Gastroesophageal sphincter (tissue), 4 donors: ENCODE measurements around the gene SLC35F4. TPM values are rescaled to one million over a fixed set of nuclear protein-coding genes. Genes with fewer than 3 reads are reported as not detected.

Experiments
- ATAC-seq: fragments of 150-250 bp; one replicate; pipeline ENCODE4 v1.9.1; 2016; ENCODE audit warnings: mild to moderate bottlenecking, moderate library complexity
- H3K27ac ChIP-seq, 4 donors: fragments of 200-600 bp; sonication (generic) in 3 of 4; 1 replicate in 3 of 4; 2 replicates in 1 of 4; pipeline ENCODE4 v1.5.1; 2016 to 2019
- H3K27me3 ChIP-seq: fragments of 200-600 bp; sonication (generic); one replicate; pipeline ENCODE4 v1.5.1; 2019
- H3K36me3 ChIP-seq, 2 donors: fragments of 200-600 bp; sonication (generic); one replicate each; pipeline ENCODE4 v1.5.1; 2019; ENCODE audit warnings: control low read depth in 1 of 2
- H3K4me1 ChIP-seq, 3 donors: fragments of 200-600 bp; sonication (generic); 1 replicate in 2 of 3; 2 replicates in 1 of 3; pipeline ENCODE4 v1.5.1; 2016 to 2019; ENCODE audit warnings: control low read depth in 2 of 3
- H3K4me3 ChIP-seq, 2 donors: fragments of 200-600 bp; sonication (generic); one replicate each; pipeline ENCODE4 v1.5.1; 2019; ENCODE audit warnings: mild to moderate bottlenecking in 1 of 2, moderate library complexity in 1 of 2
- H3K9me3 ChIP-seq, 3 donors: fragments of 200-600 bp; sonication (generic); one replicate each; pipeline ENCODE4 v1.5.1; 2017 to 2019; ENCODE audit warnings: control low read depth in 2 of 3
- CTCF ChIP-seq, 4 experiments: fragments of 200-600 bp in 2 of 4; fragments of 450-650 bp in 2 of 4; sonication (generic) in 1 of 4; IDR thresholded peaks; one replicate each; pipeline ENCODE4 v1.5.1; 2017 to 2019; ENCODE audit warnings: antibody characterized with exemption in 4 of 4, mild to moderate bottlenecking in 2 of 4, moderate library complexity in 2 of 4
- EP300 ChIP-seq: sonication (generic); formaldehyde crosslinking; IDR thresholded peaks from one replicate; pipeline ENCODE4 v1.6.1; 2017; ENCODE audit warnings: antibody characterized with exemption, mild to moderate bottlenecking
- POLR2A ChIP-seq, 2 donors: fragments of 450-650 bp; IDR thresholded peaks; one replicate each; pipeline ENCODE4 v1.6.1; 2017; ENCODE audit warnings: antibody characterized with exemption in 2 of 2, mild to moderate bottlenecking in 2 of 2, moderate library complexity in 1 of 2
- POLR2AphosphoS5 ChIP-seq: sonication (generic); formaldehyde crosslinking; IDR thresholded peaks from one replicate; pipeline ENCODE4 v1.6.1; 2017; ENCODE audit warnings: antibody characterized with exemption
- WGBS, 2 donors: methylation state at CpG; one replicate each; pipeline ENCODE4 v1.1.5; 2018; ENCODE audit warnings: low coverage in 1 of 2; 5-methylcytosine and 5-hydroxymethylcytosine counted together
- total RNA-seq, 4 donors: library from RNA; depleted of rRNA; stranded (reverse); fragments of >200 nt; gene quantifications; one replicate each; pipeline ENCODE4 v1.1.0, GENCODE V29; 2016

SLC35F4 gene
- total RNA-seq, 4 donors from 2014 or later, result not detected

- WGBS, 2 donors, result 40 to 100% methylated on average over 1 to 5 of the region's 5 CpGs
- TF ChIP-seq POLR2A (IDR thresholded peaks at IDR 0.05) (no peak), POLR2AphosphoS5 (no peak), EP300 (no peak), CTCF (IDR thresholded peaks at IDR 0.05) (no peak)
- Histone ChIP-seq H3K4me3 (no peak overlapping the region), H3K27ac (no peak overlapping the region), H3K36me3 (no peaks in the 10 kb centered on the region), H3K27me3 (no peaks in the 10 kb centered on the region), H3K4me1 (no peaks in the 10 kb centered on the region), H3K9me3 (no peaks in the 10 kb centered on the region)
- no peak for ATAC-seq
These were observed 31.4 kb upstream of the SLC35F4 start for GRCh38 chr14:57897144-57897748.

DNA sequence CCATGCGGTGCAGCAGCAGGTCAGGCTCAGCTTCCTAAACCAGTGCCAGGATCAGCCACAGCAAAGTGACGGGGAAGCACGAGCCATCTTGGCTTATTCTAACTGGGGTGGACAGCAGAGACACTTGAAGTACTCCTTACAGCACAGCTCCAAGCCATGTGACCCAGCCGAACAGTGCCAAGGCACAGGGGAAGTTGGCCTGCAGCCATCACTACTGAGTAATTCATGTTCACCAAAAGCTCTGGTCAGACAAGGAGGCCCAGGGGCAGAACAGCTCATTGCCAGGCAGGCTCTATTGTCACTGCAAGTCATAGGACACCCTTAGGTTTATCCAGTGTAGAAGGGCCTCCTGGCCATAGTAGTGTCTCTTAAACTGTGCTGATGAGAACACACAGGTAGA lies 23.4 kb upstream of the SLC35F4 start:
- H3K4me3 ChIP-seq, result no peak overlapping the region
- TF ChIP-seq CTCF (IDR thresholded peaks at IDR 0.05) (no peak), POLR2A (IDR thresholded peaks at IDR 0.05) (no peak), POLR2AphosphoS5 (no peak), EP300 (no peak)
- peak; percentile 31 for ATAC-seq
- no peaks in the 10 kb centered on the region for H3K36me3 ChIP-seq
- no peak overlapping the region for H3K27ac ChIP-seq
- no peaks in the 10 kb centered on the region for H3K27me3 ChIP-seq
- H3K9me3 ChIP-seq, result no peaks in the 10 kb centered on the region
- 24 to 37% methylated on average over 2 to 4 of the region's 4 CpGs for WGBS, 2 donors
- no peaks in the 10 kb centered on the region for H3K4me1 ChIP-seq

DNA sequence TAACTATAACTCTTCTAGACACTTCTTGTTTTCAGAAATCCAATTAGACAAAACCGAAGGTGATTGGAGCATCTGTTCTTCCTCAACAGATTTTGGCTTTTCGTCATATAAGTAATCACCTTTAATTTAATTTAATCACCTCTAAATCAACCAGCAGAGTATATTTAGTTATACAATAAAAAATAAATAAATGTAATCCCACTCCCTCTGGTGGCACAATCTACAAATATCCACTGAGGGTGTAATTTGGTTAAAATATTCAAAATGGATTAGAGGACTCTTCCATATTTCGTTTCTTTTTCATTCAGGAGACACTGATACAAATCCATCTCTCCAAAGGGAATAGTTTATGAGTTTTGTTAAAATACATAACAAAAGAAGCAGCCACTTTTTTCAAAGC lies 18.3 kb upstream of the SLC35F4 start:
- WGBS, 2 donors, result 43 to 57% methylated on average over 3 of the region's 3 CpGs
- no peaks in the 10 kb centered on the region for H3K36me3 ChIP-seq
- no peak overlapping the region for H3K27ac ChIP-seq
- no peaks in the 10 kb centered on the region for H3K4me1 ChIP-seq
- no peaks in the 10 kb centered on the region for H3K9me3 ChIP-seq
- no peak overlapping the region for H3K4me3 ChIP-seq
- peaks cover 4% of the 10 kb centered on the region for H3K27me3 ChIP-seq
- ATAC-seq, result no peak
- no peak for TF ChIP-seq POLR2AphosphoS5
- no peak for TF ChIP-seq EP300
- no peak for TF ChIP-seq POLR2A (IDR thresholded peaks at IDR 0.05)
- TF ChIP-seq CTCF (IDR thresholded peaks at IDR 0.05), result no peak

DNA sequence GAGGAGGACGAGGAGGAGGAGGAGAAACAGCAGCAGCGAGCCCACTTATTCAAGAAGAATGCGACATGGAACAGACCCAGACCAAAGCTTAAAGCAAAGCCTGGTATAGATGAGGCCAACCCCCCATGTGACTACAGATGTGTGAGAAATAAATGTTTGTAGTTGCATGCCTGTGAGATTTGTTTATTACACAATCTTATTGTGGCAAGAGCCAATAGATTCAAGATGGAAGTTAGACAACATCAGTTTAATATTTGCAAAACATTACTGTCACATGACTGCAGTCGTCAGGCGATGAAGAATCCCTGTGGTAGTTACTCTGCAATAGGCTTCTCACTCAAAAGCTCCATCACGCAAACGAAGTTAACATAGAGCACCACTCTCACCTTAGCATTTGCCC lies 17.2 kb upstream of the SLC35F4 start:
- H3K27ac ChIP-seq, result no peak overlapping the region
- H3K9me3 ChIP-seq, result no peaks in the 10 kb centered on the region
- peaks cover 4% of the 10 kb centered on the region for H3K27me3 ChIP-seq
- no peak overlapping the region for H3K4me3 ChIP-seq
- H3K4me1 ChIP-seq, result no peaks in the 10 kb centered on the region
- no peak for TF ChIP-seq POLR2AphosphoS5
- no peak for TF ChIP-seq POLR2A (IDR thresholded peaks at IDR 0.05)
- TF ChIP-seq CTCF (IDR thresholded peaks at IDR 0.05), result no peak
- no peak for TF ChIP-seq EP300
- no peaks in the 10 kb centered on the region for H3K36me3 ChIP-seq
- no peak for ATAC-seq
- WGBS, 2 donors, result 65 to 77% methylated on average over 7 of the region's 7 CpGs

DNA sequence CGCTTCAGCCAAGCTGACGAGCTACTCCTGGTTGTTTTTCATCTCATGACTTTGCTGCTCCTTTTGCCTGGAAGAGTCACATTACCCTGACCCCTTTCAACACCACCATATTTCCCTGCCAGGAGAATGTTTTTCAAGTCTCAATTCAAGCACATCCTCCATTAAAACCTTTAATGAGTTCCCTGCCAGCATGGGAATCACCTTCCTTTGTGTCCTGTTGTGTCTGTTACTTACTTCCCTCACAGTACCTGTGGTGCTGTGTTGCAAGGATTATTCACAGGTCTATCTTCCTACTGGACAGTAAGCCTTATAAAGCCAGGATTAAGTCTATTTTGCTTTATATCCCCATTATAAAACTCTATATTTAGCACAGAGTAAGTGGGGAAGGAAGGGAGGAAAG lies 13.6 kb upstream of the SLC35F4 start:
- peaks cover 0 to 3% (median 0%) of the 10 kb centered on the region in 3 donors for H3K9me3 ChIP-seq
- ATAC-seq, result no peak
- peaks cover 4% of the 10 kb centered on the region for H3K27me3 ChIP-seq
- WGBS, 2 donors, result 56% methylated on average over 2 of the region's 2 CpGs; no CpG with 5 or more reads in 1 of the 2 donors
- TF ChIP-seq EP300, result no peak
- no peak for TF ChIP-seq CTCF (IDR thresholded peaks at IDR 0.05)
- TF ChIP-seq POLR2AphosphoS5, result no peak
- TF ChIP-seq POLR2A (IDR thresholded peaks at IDR 0.05), result no peak
- no peak overlapping the region for H3K4me3 ChIP-seq
- no peaks in the 10 kb centered on the region for H3K4me1 ChIP-seq
- no peaks in the 10 kb centered on the region for H3K36me3 ChIP-seq
- H3K27ac ChIP-seq, result no peak overlapping the region
